ACC112 (cell line): ENCODE data around the gene LTBR.
"Not testable (repeated sequence)": the region's sequence is repeated elsewhere in the genome, so short reads cannot be mapped to it uniquely, and the experiment has no call there.

Source experiments
- H2AFZ ChIP-seq: fragments of 200-600 bp; sonication (generic); one replicate; pipeline ENCODE4 v1.6.0; 2017; ENCODE audit warnings: antibody characterized with exemption, low read length; ENCODE audit not compliant: unreplicated experiment
- H3K27ac ChIP-seq: fragments of 200-600 bp; sonication (generic); 2 replicates; pipeline ENCODE4 v1.5.1; 2014; ENCODE audit warnings: low read depth, mild to moderate bottlenecking, antibody characterized with exemption, low read length, moderate library complexity
- H3K27me3 ChIP-seq: fragments of 200-600 bp; sonication (generic); 2 replicates; pipeline ENCODE4 v1.6.1; 2014; ENCODE audit warnings: mild to moderate bottlenecking, antibody characterized with exemption, low read length, moderate library complexity, mixed read lengths; ENCODE audit not compliant: insufficient read depth
- H3K36me3 ChIP-seq: fragments of 200-600 bp; sonication (generic); 2 replicates; pipeline ENCODE4 v1.6.1; 2016; ENCODE audit warnings: mild to moderate bottlenecking, antibody characterized with exemption, low read length, moderate library complexity, mixed read lengths; ENCODE audit not compliant: insufficient read depth
- H3K4me1 ChIP-seq: fragments of 200-600 bp; sonication (generic); one replicate; pipeline ENCODE4 v1.6.1; 2016; ENCODE audit warnings: low read length, mixed read lengths; ENCODE audit not compliant: insufficient read depth, unreplicated experiment, control insufficient read depth
- H3K4me3 ChIP-seq: fragments of 200-600 bp; sonication (generic); 2 replicates; pipeline ENCODE4 v1.5.1; 2014; ENCODE audit warnings: mild to moderate bottlenecking, low read depth, low read length
- H3K79me2 ChIP-seq: fragments of 200-600 bp; sonication (generic); one replicate; pipeline ENCODE4 v1.6.0; 2016; ENCODE audit warnings: low read length; ENCODE audit not compliant: control insufficient read depth, unreplicated experiment, insufficient read depth

LTBR gene

DNA sequence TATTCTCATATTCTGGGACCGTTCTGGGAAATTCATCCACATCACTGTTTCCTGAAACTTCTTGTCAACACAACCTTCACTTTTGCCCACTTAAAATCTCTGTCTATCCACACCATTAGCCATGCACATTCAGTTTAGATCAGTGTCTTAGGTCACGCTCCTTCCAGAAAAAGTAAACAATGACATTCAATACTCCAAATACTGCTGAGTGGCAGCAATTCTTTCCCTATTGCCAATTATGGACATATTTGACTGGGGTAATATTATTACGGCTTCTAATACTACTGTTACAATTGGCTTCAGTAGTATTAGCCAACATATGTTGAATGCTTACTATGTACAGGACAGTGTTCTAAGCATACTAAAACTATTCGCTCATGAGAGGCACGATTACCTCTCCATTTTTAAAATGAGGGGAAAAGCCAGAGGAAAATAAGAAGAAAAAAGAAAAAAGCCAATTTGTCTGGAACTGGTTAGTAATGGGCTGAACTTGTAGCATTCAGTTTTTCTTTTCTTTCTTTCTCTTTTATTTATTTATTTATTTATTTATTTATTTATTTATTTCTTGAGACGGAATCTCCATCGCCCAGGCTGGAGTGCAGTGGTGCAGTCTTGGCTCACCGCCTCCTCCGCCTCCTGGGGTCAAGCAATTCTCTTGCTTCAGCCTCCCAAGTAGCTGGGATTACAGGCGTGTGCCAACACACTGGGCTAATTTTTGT, 23.4 kb downstream of the LTBR start:
- no peaks in the 10 kb centered on the region for H3K27me3 ChIP-seq
- H3K4me3 ChIP-seq = no peak overlapping the region
- peaks cover 4% of the 10 kb centered on the region for H3K36me3 ChIP-seq
- no peak overlapping the region for H2AFZ ChIP-seq
- H3K27ac ChIP-seq = no peak overlapping the region
- no peaks in the 10 kb centered on the region for H3K4me1 ChIP-seq
- no peaks in the 10 kb centered on the region for H3K79me2 ChIP-seq

DNA sequence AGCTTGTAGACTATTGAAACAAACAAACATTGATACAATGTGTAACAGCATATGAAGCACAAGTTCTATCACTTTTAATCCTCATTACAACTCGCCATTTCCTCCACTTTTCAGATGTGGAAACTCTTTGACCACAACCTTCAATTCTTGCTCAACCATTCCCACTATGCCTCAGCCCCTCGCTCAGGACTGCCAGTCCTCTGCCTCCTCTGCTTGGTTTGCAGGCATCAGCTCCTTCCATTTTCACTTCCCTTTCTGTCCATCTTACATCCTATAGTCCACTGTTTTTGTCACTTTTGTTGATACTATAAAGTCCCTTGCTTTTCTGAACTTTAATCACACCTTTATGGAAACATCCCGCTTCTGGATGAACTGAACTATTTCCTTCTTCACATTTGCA, 32.6 kb downstream of the LTBR start:
- no peak overlapping the region for H3K4me3 ChIP-seq
- no peaks in the 10 kb centered on the region for H3K27me3 ChIP-seq
- H3K79me2 ChIP-seq = no peaks in the 10 kb centered on the region
- H3K4me1 ChIP-seq = peaks cover 4% of the 10 kb centered on the region
- peaks cover 8% of the 10 kb centered on the region; the same call in 1 of the 2 replicates for H3K36me3 ChIP-seq
- no peak overlapping the region for H3K27ac ChIP-seq
- H2AFZ ChIP-seq = no peak overlapping the region

- H2AFZ ChIP-seq = no peak overlapping the region
- H3K36me3 ChIP-seq = peaks cover 5% of the 10 kb centered on the region; the same call in 1 of the 2 replicates
- H3K27ac ChIP-seq = no peak overlapping the region
- H3K27me3 ChIP-seq = no peaks in the 10 kb centered on the region
- H3K79me2 ChIP-seq = no peaks in the 10 kb centered on the region
- peaks cover 5% of the 10 kb centered on the region for H3K4me1 ChIP-seq
- no peak overlapping the region for H3K4me3 ChIP-seq
Measured at GRCh38 chr12:6418796-6419195, 34.8 kb downstream of the LTBR start.

GRCh38 chr12:6420364-6420763, 36.4 kb downstream of the LTBR start:
- Histone ChIP-seq H2AFZ (no peak overlapping the region), H3K4me1 (peaks cover 7% of the 10 kb centered on the region), H3K79me2 (no peaks in the 10 kb centered on the region), H3K27ac (no peak overlapping the region), H3K36me3 (no peaks in the 10 kb centered on the region), H3K4me3 (no peak overlapping the region), H3K27me3 (no peaks in the 10 kb centered on the region)

GRCh38 chr12:6423267-6424007, 39.5 kb downstream of the LTBR start:
- Histone ChIP-seq H3K27ac (no peak overlapping the region), H3K4me1 (peaks cover 7% of the 10 kb centered on the region), H3K4me3 (no peak overlapping the region), H3K27me3 (no peaks in the 10 kb centered on the region), H2AFZ (no peak overlapping the region), H3K79me2 (no peaks in the 10 kb centered on the region), H3K36me3 (no peaks in the 10 kb centered on the region)

- H3K4me1 ChIP-seq = peaks cover 7% of the 10 kb centered on the region
- H2AFZ ChIP-seq = no peak overlapping the region
Measured at GRCh38 chr12:6424008-6424347, 40.0 kb downstream of the LTBR start.

GRCh38 chr12:6424866-6425265, 40.9 kb downstream of the LTBR start:
- H3K4me3 ChIP-seq = no peak overlapping the region

More at GRCh38 chr12:6424008-6424347, 40.0 kb downstream of the LTBR start:
- Histone ChIP-seq H3K36me3 (no peaks in the 10 kb centered on the region), H3K4me3 (no peak overlapping the region), H3K27me3 (no peaks in the 10 kb centered on the region), H3K79me2 (no peaks in the 10 kb centered on the region), H3K27ac (no peak overlapping the region)

GRCh38 chr12:6425590-6426531, 41.9 kb downstream of the LTBR start:
- H3K36me3 ChIP-seq = no peaks in the 10 kb centered on the region
- no peak overlapping the region for H2AFZ ChIP-seq
- H3K27me3 ChIP-seq = no peaks in the 10 kb centered on the region
- peaks cover 16% of the 10 kb centered on the region for H3K4me1 ChIP-seq
- H3K79me2 ChIP-seq = no peaks in the 10 kb centered on the region
- H3K4me3 ChIP-seq = no peak overlapping the region
- H3K27ac ChIP-seq = no peak overlapping the region

More at GRCh38 chr12:6424866-6425265, 40.9 kb downstream of the LTBR start:
- Histone ChIP-seq H2AFZ (no peak overlapping the region), H3K27me3 (no peaks in the 10 kb centered on the region), H3K79me2 (no peaks in the 10 kb centered on the region), H3K4me1 (peaks cover 11% of the 10 kb centered on the region), H3K36me3 (no peaks in the 10 kb centered on the region), H3K27ac (no peak overlapping the region)

GRCh38 chr12:6426882-6427671, 43.1 kb downstream of the LTBR start:
- H3K27me3 ChIP-seq = no peaks in the 10 kb centered on the region
- H2AFZ ChIP-seq = no peak overlapping the region
- no peak overlapping the region for H3K4me3 ChIP-seq
- H3K4me1 ChIP-seq = peaks cover 24% of the 10 kb centered on the region
- no peak overlapping the region for H3K27ac ChIP-seq
- H3K36me3 ChIP-seq = no peaks in the 10 kb centered on the region
- H3K79me2 ChIP-seq = no peaks in the 10 kb centered on the region

DNA sequence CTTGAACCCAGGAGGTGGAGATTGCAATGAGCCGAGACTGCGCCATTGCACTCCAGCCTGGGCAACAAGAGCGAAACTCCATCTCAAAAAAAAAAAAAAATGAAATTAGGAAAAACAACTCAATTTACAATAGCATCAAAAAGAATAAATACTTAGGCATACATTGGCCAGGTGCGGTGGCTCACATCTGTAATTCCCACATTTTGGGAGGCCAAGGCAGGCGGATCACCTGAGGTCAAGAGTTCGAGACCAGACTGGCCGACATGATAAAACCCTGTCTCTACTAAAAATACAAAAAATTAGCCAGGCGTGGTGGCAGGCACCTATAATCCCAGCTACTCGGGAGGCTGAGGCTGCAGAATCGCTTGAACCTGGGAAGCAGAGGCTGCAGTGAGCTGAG, 43.8 kb downstream of the LTBR start:
- not testable (repeated sequence) for H3K4me3 ChIP-seq, H3K27me3 ChIP-seq, H2AFZ ChIP-seq, H3K27ac ChIP-seq, H3K36me3 ChIP-seq, H3K79me2 ChIP-seq
- H3K4me1 ChIP-seq = peaks cover 24% of the 10 kb centered on the region
